Mesothelial cell of epicardium (in vitro differentiated cells): ENCODE results near the gene RNF138. TPM values are rescaled to one million over a fixed set of nuclear protein-coding genes. Genes with fewer than 3 reads are reported as not detected.

Source experiments
- DNase-seq, 2 experiments: peaks; one replicate each; pipeline ENCODE4 v3.0.0; 2021; ENCODE audit warnings: low spot score in 2 of 2; ENCODE audit not compliant: unreplicated experiment in 2 of 2
- H3K27ac Mint-ChIP-seq: 2 replicates; pipeline ENCODE4 v1.8.0; 2021; ENCODE audit warnings: mixed read lengths
- H3K27me3 Mint-ChIP-seq: 2 replicates; pipeline ENCODE4 v1.8.0; 2021; ENCODE audit warnings: low read depth, mixed read lengths
- H3K36me3 Mint-ChIP-seq: 2 replicates; pipeline ENCODE4 v1.8.0; 2021; ENCODE audit warnings: mixed read lengths
- H3K4me1 Mint-ChIP-seq: 2 replicates; pipeline ENCODE4 v1.8.0; 2021; ENCODE audit warnings: mixed read lengths
- H3K4me3 Mint-ChIP-seq: 2 replicates; pipeline ENCODE4 v1.8.0; 2021; ENCODE audit warnings: mild to moderate bottlenecking, moderate library complexity, mixed read lengths
- H3K9me3 Mint-ChIP-seq: 2 replicates; pipeline ENCODE4 v1.8.0; 2021; ENCODE audit warnings: mixed read lengths
- total RNA-seq: library from RNA; stranded (reverse); gene quantifications from 3 replicates; pipeline ENCODE4 v1.2.1, GENCODE V29; 2021
- TF ChIP-seq, protein P1 (sequence below): fragments of 200-600 bp; sonication (generic); IDR thresholded peaks from one replicate; pipeline ENCODE4 v1.5.0; 2021; ENCODE audit warnings: antibody characterized with exemption; ENCODE audit not compliant: unreplicated experiment

RNF138 gene
- total RNA-seq, 1 donor from 2014 or later = 31.9 TPM

DNA sequence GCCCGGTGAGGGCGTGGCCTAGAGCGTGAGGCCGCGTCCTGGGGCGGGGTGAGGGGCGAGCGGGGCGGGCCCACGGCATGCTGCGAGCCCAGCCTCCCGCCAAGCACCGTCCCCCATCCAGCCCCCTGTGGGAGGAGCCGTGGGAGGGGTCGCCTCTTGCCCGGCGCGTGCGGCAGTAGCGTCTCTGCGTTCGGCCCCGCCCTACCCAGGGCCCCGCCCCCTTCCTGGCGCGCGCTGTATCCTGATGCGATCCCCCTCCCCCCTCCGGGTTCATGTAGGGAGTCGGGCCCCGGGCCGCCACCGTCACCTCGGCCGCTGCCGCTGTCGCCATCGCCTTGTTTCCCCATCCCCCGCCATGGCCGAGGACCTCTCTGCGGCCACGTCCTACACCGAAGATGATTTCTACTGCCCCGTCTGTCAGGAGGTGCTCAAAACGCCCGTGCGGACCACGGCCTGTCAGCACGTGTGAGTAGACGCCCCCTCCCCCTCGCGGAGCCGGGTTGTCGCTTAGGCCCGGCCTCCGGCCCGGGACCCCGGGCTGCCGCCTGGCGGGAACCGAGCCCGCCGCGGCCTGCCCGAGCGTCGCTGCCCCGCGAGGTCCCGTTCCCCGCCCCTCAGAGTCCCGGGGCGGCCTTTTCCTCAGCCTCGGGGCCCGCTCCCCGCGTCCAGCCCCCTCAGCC is 888 bp downstream of the RNF138 start:
- peak overlapping the region; percentile 98 for H3K27ac Mint-ChIP-seq
- DNase-seq = peak; percentile 99
- H3K36me3 Mint-ChIP-seq = peaks cover 7% of the 10 kb centered on the region
- peak overlapping the region; percentile 94 for H3K4me3 Mint-ChIP-seq
- TF ChIP-seq, protein P1, sequence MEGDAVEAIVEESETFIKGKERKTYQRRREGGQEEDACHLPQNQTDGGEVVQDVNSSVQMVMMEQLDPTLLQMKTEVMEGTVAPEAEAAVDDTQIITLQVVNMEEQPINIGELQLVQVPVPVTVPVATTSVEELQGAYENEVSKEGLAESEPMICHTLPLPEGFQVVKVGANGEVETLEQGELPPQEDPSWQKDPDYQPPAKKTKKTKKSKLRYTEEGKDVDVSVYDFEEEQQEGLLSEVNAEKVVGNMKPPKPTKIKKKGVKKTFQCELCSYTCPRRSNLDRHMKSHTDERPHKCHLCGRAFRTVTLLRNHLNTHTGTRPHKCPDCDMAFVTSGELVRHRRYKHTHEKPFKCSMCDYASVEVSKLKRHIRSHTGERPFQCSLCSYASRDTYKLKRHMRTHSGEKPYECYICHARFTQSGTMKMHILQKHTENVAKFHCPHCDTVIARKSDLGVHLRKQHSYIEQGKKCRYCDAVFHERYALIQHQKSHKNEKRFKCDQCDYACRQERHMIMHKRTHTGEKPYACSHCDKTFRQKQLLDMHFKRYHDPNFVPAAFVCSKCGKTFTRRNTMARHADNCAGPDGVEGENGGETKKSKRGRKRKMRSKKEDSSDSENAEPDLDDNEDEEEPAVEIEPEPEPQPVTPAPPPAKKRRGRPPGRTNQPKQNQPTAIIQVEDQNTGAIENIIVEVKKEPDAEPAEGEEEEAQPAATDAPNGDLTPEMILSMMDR = no peak
- H3K27me3 Mint-ChIP-seq = no peaks in the 10 kb centered on the region
- H3K9me3 Mint-ChIP-seq = no peaks in the 10 kb centered on the region
- peaks cover 29% of the 10 kb centered on the region for H3K4me1 Mint-ChIP-seq

DNA sequence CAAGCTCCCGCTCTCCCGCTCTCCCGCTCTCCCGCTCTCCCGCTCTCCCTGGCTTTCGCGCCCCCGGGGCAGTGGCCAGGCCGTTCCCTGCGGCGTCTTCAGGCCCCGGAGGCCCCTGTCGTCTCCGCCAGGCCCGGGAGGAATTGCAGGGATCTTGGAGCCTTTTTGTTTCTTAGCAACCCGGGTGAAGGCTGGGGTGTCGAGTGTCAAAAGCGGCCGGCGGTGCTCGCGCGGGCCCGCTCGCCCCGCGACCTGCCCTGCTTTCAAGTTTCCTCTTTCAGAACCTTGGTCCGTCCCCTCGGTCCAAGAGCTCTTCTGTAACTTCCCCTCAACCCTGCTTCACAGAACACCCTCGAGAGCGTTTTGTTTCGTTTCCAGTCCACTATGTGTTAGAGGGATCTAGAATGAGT is 1.4 kb downstream of the RNF138 start:
- TF ChIP-seq, protein P1 = no peak
- Mint-ChIP-seq H3K36me3 (peaks cover 7% of the 10 kb centered on the region), H3K4me3 (peak overlapping the region; percentile 90), H3K27me3 (no peaks in the 10 kb centered on the region), H3K27ac (peak overlapping the region; percentile 95), H3K9me3 (no peaks in the 10 kb centered on the region), H3K4me1 (peaks cover 29% of the 10 kb centered on the region)
- DNase-seq = peak; percentile 26 to 64

DNA sequence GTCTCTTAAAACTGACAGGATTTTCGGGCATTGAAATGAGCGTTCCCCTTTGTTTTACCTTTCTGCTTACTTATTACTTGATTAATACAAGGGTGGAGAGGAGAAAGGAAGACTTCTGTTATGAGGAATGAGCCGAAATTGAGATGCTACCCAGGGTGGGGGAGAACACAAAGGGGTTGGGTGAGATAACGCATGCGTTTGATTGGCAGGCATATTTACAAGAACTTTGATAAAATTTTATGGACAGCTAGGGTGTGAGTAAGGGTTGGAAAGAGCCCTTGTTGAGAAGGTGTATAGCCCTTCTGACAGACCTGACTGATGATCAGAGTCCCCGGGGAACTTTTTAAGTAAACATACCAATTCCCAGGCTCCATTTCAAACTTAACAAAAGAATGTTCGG is 1.8 kb downstream of the RNF138 start:
- TF ChIP-seq, protein P1 = no peak
- peaks cover 7% of the 10 kb centered on the region for H3K36me3 Mint-ChIP-seq
- H3K27me3 Mint-ChIP-seq = no peaks in the 10 kb centered on the region
- peak overlapping the region; percentile 90 for H3K4me3 Mint-ChIP-seq
- H3K9me3 Mint-ChIP-seq = no peaks in the 10 kb centered on the region
- DNase-seq = no peak
- H3K27ac Mint-ChIP-seq = peak overlapping the region; percentile 95
- peaks cover 29% of the 10 kb centered on the region for H3K4me1 Mint-ChIP-seq

DNA sequence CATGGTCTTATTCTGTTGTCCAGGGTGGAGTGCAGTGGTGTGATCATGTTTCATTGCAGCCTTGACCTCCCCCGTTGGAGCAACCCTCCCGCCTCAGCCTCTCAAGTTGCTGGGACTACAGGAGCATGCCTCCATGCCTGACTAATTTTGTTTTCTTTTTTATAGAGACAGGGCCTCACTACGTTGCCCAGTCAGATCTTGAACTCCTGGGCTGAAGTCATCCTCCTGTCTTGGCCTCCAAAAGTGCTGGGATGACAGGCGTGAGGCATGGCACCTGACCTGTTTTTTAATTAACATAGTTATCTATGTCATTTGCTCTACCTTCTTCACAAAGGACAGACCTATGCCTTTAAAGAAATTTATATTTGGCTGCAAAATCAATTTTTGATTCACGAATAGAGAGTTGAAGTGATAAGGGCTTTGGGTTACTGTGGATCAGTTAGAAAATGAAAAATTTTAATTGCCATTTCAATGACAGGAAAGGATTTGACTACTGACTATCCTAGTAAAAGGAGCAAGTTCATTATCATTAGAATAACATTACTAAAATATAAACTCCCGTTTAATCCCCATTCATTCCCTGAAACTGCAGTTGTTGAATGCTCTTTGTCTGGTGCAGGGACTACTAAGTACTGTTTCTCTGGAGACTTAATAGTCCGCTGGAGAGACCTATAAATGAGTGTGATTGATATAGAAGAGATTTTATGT is 3.7 kb downstream of the RNF138 start:
- Mint-ChIP-seq H3K36me3 (peaks cover 7% of the 10 kb centered on the region), H3K27ac (no peak overlapping the region), H3K9me3 (no peaks in the 10 kb centered on the region), H3K4me1 (peaks cover 33% of the 10 kb centered on the region), H3K27me3 (no peaks in the 10 kb centered on the region), H3K4me3 (no peak overlapping the region)
- no peak for DNase-seq
- TF ChIP-seq, protein P1 = no peak

DNA sequence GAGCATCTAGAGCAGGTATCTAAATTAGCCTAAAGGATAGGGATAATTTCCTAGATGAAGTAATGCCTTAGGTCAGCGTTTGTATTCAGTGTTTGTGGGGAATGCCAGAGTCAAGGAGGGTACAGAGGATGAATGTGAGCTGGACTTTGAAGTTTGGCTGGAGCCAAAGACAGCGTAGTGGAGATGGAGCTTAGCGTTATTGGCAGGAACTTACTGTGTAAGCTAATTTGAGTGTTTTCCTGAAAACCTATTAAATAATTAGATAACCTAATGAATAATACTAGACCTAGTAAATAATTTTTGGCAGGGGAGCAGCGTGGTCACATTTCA is 4.2 kb downstream of the RNF138 start:
- TF ChIP-seq, protein P1 = no peak
- no peak overlapping the region for H3K4me3 Mint-ChIP-seq
- H3K27ac Mint-ChIP-seq = no peak overlapping the region
- H3K36me3 Mint-ChIP-seq = peaks cover 9% of the 10 kb centered on the region
- no peaks in the 10 kb centered on the region for H3K27me3 Mint-ChIP-seq
- H3K4me1 Mint-ChIP-seq = peaks cover 33% of the 10 kb centered on the region
- DNase-seq = no peak
- peaks cover 2% of the 10 kb centered on the region for H3K9me3 Mint-ChIP-seq
